Muscle layer of colon (tissue), 2 donors: ENCODE results near the gene FSTL4.

Experiments used
- H3K27ac ChIP-seq: one replicate; pipeline ENCODE4 v1.7.0; 2013; ENCODE audit warnings: low read depth, mild to moderate bottlenecking, low read length, moderate library complexity
- H3K27me3 ChIP-seq, 2 donors: one replicate each; pipeline ENCODE4 v1.7.0; 2013; ENCODE audit warnings: low read length in 2 of 2, mild to moderate bottlenecking in 2 of 2; ENCODE audit not compliant: insufficient read depth in 2 of 2, control insufficient read depth in 1 of 2
- H3K36me3 ChIP-seq: one replicate; pipeline ENCODE4 v1.7.0; 2013; ENCODE audit warnings: mild to moderate bottlenecking, low read length; ENCODE audit not compliant: insufficient read depth
- H3K4me1 ChIP-seq: one replicate; pipeline ENCODE4 v1.7.0; 2013; ENCODE audit warnings: mild to moderate bottlenecking, low read length; ENCODE audit not compliant: insufficient read depth
- H3K4me3 ChIP-seq, 2 donors: one replicate each; pipeline ENCODE4 v1.7.0; 2013; ENCODE audit warnings: low read length in 2 of 2, low read depth in 1 of 2, mild to moderate bottlenecking in 1 of 2, moderate library complexity in 1 of 2
- H3K9ac ChIP-seq: one replicate; pipeline ENCODE4 v1.7.0; 2013; ENCODE audit warnings: low read length
- H3K9me3 ChIP-seq: one replicate; pipeline ENCODE4 v1.7.0; 2013; ENCODE audit warnings: mild to moderate bottlenecking, low read length
- donor health status: abdominal sarcoma.
- donor health status: Adenocarcinoma of cecum.

FSTL4 gene

GRCh38 chr5:133327946-133328401 lies 284.4 kb downstream of the FSTL4 start:
- no peaks in the 10 kb centered on the region for H3K4me1 ChIP-seq
- H3K9me3 ChIP-seq = no peaks in the 10 kb centered on the region
- H3K27ac ChIP-seq = no peak overlapping the region
- no peak overlapping the region for H3K9ac ChIP-seq
- no peaks in the 10 kb centered on the region for H3K27me3 ChIP-seq
- H3K36me3 ChIP-seq = no peaks in the 10 kb centered on the region
- H3K4me3 ChIP-seq = no peak overlapping the region

- Histone ChIP-seq H3K4me3 (no peak overlapping the region), H3K27me3 (no peaks in the 10 kb centered on the region), H3K36me3 (no peaks in the 10 kb centered on the region), H3K9ac (no peak overlapping the region), H3K27ac (no peak overlapping the region), H3K4me1 (no peaks in the 10 kb centered on the region), H3K9me3 (no peaks in the 10 kb centered on the region)
These were observed 286.0 kb downstream of the FSTL4 start for GRCh38 chr5:133326361-133326760.

DNA sequence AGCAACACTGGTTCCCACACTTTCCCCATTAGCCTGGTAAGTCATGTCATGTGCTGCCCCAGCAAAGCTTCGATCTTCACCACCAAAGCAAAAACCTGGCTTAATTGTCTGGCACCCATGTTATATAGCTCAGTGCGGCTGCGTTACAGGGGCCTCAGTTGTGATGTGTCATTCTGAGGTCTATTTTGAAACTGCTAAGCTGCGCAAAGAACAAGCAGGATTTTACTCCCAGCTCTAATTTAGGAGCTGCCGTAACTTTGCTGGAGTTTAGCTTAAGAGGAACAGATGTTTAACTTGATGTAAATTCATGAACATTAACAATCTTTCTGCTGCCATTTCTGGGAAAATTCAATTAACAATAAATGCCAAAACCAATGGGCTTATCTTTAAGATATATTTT lies 286.5 kb downstream of the FSTL4 start:
- Histone ChIP-seq H3K9ac (no peak overlapping the region), H3K27me3 (no peaks in the 10 kb centered on the region), H3K27ac (no peak overlapping the region), H3K36me3 (no peaks in the 10 kb centered on the region), H3K4me1 (no peaks in the 10 kb centered on the region), H3K9me3 (no peaks in the 10 kb centered on the region), H3K4me3 (no peak overlapping the region)

GRCh38 chr5:133324926-133325325 lies 287.4 kb downstream of the FSTL4 start:
- H3K27me3 ChIP-seq = no peaks in the 10 kb centered on the region
- H3K9ac ChIP-seq = no peak overlapping the region
- H3K9me3 ChIP-seq = no peaks in the 10 kb centered on the region
- no peak overlapping the region for H3K4me3 ChIP-seq
- H3K27ac ChIP-seq = no peak overlapping the region
- H3K4me1 ChIP-seq = no peaks in the 10 kb centered on the region
- H3K36me3 ChIP-seq = no peaks in the 10 kb centered on the region

- Histone ChIP-seq H3K27ac (no peak overlapping the region), H3K36me3 (no peaks in the 10 kb centered on the region), H3K27me3 (no peaks in the 10 kb centered on the region), H3K4me3 (no peak overlapping the region), H3K4me1 (no peaks in the 10 kb centered on the region), H3K9ac (no peak overlapping the region), H3K9me3 (no peaks in the 10 kb centered on the region)
These were observed 288.6 kb downstream of the FSTL4 start for GRCh38 chr5:133323494-133324457.

GRCh38 chr5:133322743-133323142 lies 289.6 kb downstream of the FSTL4 start:
- H3K36me3 ChIP-seq = no peaks in the 10 kb centered on the region
- H3K9ac ChIP-seq = no peak overlapping the region
- H3K4me1 ChIP-seq = no peaks in the 10 kb centered on the region
- H3K27ac ChIP-seq = no peak overlapping the region
- no peaks in the 10 kb centered on the region for H3K9me3 ChIP-seq
- no peaks in the 10 kb centered on the region for H3K27me3 ChIP-seq
- no peak overlapping the region for H3K4me3 ChIP-seq

DNA sequence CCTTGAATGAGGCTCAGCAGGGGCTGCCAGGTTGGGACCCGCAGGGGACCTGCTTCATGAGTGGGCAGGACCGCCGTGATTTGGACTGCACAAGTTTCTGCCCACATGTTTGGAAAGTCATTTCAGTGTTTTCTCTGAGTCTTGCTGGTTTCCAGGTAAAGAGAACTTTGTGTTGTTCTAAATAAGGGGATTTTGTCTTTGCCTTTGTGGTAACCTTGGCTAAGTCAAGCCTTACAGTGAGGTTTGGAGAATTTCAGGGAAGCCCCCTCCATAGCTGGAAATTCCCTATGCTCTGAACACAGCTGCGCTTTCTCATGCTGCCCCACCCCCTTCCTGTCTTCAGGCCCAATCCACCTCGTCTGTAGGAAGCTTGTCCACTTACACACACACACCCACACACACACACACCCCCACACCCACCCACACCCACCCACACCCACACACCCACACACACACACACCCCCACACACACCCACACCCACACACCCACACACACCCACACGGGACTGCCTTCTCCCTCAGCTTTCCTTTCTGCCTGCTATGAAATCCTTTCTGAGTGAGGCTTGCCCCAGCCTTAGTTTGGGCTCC lies 290.4 kb downstream of the FSTL4 start:
- no peaks in the 10 kb centered on the region for H3K9me3 ChIP-seq
- H3K36me3 ChIP-seq = no peaks in the 10 kb centered on the region
- H3K27ac ChIP-seq = no peak overlapping the region
- H3K4me1 ChIP-seq = no peaks in the 10 kb centered on the region
- H3K4me3 ChIP-seq = no peak overlapping the region
- no peak overlapping the region for H3K9ac ChIP-seq
- no peaks in the 10 kb centered on the region for H3K27me3 ChIP-seq

GRCh38 chr5:133321286-133321832 lies 291.0 kb downstream of the FSTL4 start:
- Histone ChIP-seq H3K36me3 (no peaks in the 10 kb centered on the region), H3K9ac (no peak overlapping the region), H3K27me3 (no peaks in the 10 kb centered on the region), H3K4me3 (no peak overlapping the region), H3K27ac (no peak overlapping the region), H3K9me3 (no peaks in the 10 kb centered on the region), H3K4me1 (no peaks in the 10 kb centered on the region)

GRCh38 chr5:133319905-133320520 lies 292.3 kb downstream of the FSTL4 start:
- Histone ChIP-seq H3K36me3 (no peaks in the 10 kb centered on the region), H3K27me3 (no peaks in the 10 kb centered on the region), H3K9ac (no peak overlapping the region), H3K4me3 (no peak overlapping the region), H3K4me1 (no peaks in the 10 kb centered on the region), H3K27ac (no peak overlapping the region), H3K9me3 (no peaks in the 10 kb centered on the region)

DNA sequence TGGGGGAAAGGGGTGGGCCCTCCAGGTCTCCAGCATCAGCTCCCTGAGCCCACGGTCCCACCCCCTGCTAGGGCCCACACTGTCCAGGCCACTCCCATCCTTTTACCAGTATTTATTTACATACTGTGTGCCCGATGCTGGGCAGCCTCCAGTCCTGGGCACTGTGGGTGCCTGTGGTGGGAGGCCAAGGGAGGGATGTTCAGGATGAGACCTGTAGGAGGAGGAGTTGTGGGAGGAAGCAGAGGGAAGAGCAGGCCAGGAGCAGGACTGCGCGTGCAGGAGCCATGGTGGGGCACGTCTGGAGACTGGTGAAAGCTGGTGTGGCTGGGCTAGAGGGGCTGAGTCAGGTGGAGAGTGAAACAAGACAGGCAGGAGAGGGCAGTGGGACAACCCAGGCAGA lies 293.1 kb downstream of the FSTL4 start:
- Histone ChIP-seq H3K36me3 (no peaks in the 10 kb centered on the region), H3K27ac (no peak overlapping the region), H3K9ac (no peak overlapping the region), H3K9me3 (no peaks in the 10 kb centered on the region), H3K4me1 (no peaks in the 10 kb centered on the region), H3K4me3 (no peak overlapping the region), H3K27me3 (no peaks in the 10 kb centered on the region)

DNA sequence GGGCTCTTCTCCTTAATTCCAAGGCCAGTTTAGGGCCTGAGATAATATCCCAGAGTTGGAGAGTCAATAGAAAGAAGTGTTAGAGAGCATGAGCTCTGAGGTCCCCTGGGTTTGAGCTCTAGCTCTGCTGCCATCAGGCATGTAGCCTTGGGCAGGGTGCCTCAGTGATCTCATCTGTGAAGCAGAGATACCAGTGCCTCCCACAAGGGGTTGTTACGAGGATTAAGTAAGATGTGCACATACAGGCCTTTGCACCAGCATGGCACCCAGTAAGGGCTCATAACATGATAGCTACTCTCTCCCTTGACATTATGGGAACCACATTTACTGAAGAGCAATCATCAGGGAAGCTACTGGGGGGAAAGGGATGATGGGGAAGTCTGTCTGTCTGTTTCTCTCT lies 294.8 kb downstream of the FSTL4 start:
- Histone ChIP-seq H3K27me3 (no peaks in the 10 kb centered on the region), H3K27ac (no peak overlapping the region), H3K4me1 (no peaks in the 10 kb centered on the region), H3K9me3 (no peaks in the 10 kb centered on the region), H3K36me3 (no peaks in the 10 kb centered on the region), H3K9ac (no peak overlapping the region), H3K4me3 (no peak overlapping the region)
